Omental fat pad (tissue), 4 donors: ENCODE data around the gene FOXF1. TPM values are rescaled to one million over a fixed set of nuclear protein-coding genes. Genes with fewer than 3 reads are reported as not detected.

ENCODE experiments used
- ATAC-seq: fragments of 150-250 bp; one replicate; pipeline ENCODE4 v1.9.1; 2016; ENCODE audit warnings: mild to moderate bottlenecking, moderate library complexity; ENCODE audit not compliant: low FRiP score
- DNase-seq: peaks from one replicate; pipeline ENCODE4 v3.0.0-alpha.2; 2019; ENCODE audit warnings: low spot score
- total RNA-seq, 4 donors: library from RNA; depleted of rRNA; stranded (reverse); fragments of >200 nt; gene quantifications; one replicate each; pipeline ENCODE4 v1.1.0, GENCODE V29; 2016
- TF ChIP-seq, protein P1 (sequence below), 3 donors: fragments of 450-650 bp; IDR thresholded peaks; one replicate each; pipeline ENCODE4 v1.5.1; 2016 to 2017; ENCODE audit warnings: antibody characterized with exemption in 3 of 3, mild to moderate bottlenecking in 3 of 3, moderate library complexity in 2 of 3

The FOXF1 gene
- total RNA-seq, 4 donors from 2014 or later: 0.88 to 6.6 (median 1.4) TPM

DNA sequence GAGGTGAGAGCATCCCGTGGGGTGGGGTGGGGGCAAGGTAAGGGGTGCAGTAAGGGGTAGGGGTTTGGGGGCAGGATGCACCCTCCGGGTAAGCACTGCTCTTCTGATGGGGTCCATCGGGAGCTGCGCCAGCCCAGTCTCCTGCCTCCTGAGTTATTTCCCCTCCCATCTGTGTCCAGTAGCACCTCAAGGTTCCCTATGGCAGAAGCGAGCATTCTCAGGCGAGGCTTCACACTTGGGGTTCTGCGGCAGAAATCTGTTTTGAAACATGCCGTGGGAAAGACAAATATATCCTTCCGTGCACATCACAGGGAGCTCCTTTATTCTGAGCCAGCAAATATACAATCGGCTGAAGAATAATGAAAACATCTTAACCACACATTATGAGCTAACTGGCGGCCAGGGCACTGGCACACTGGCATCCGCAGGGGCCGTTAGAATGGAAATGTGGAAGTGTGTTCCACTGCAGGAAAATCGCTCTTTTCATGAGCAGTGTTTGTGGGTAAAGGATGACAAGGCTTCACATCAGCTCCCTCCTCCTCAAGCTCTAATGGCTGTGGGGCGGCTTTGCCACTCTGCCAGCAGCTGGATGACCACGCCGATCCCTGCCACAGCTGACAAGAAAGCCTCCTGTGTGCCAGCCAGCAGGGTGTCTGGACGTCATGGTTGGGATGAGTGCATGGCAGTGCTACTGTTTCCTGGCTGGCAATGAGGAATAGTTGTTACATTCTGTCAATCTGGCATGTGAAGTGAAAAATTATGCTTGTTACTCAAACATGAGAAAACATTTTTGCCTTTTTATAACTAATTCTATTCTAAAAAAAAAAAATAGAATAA is 24.7 kb downstream of the FOXF1 start:
- TF ChIP-seq, protein P1, sequence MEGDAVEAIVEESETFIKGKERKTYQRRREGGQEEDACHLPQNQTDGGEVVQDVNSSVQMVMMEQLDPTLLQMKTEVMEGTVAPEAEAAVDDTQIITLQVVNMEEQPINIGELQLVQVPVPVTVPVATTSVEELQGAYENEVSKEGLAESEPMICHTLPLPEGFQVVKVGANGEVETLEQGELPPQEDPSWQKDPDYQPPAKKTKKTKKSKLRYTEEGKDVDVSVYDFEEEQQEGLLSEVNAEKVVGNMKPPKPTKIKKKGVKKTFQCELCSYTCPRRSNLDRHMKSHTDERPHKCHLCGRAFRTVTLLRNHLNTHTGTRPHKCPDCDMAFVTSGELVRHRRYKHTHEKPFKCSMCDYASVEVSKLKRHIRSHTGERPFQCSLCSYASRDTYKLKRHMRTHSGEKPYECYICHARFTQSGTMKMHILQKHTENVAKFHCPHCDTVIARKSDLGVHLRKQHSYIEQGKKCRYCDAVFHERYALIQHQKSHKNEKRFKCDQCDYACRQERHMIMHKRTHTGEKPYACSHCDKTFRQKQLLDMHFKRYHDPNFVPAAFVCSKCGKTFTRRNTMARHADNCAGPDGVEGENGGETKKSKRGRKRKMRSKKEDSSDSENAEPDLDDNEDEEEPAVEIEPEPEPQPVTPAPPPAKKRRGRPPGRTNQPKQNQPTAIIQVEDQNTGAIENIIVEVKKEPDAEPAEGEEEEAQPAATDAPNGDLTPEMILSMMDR (IDR thresholded peaks at IDR 0.05): no peak
- DNase-seq: no peak
- ATAC-seq: no peak

DNA sequence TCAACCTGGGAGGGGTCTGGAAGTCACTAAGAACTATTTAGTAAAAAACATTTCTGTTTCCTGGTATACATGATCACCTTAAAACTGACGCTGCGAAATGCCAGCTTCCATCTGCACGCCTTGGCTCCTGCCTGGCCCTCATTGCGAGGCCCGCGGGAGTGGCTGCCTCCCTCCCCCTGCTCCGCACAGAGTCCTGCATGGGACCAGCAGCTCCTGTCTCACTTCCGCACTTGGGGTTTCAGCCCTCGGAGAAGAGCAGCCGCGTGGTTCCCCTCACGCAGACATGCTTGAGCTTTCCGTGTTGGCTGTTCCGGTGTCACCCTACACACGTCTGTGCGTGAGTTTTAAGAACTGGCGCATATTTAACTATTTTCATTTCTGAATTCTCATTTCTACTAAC is 26.3 kb downstream of the FOXF1 start:
- TF ChIP-seq, protein P1 (IDR thresholded peaks at IDR 0.05): no peak
- DNase-seq: no peak
- ATAC-seq: no peak

DNA sequence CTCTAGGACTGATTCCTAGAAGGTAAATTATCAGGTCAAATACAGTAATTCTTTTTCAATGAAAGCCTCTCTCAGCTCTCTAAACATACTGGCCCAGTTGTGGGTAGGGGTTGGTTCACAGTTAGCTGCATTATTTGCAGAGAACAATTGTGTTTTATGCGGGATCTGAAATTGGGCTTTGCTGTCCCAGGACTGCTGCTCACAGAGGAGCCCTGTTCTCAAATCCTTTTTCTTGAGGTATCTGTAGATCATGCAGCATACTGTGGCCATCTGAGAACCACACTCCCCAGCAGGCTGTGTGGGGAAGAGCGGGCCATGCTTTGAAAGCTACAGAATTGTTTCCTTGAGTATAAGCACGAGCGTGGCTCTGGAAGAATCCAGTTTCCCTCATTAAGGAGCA is 27.2 kb downstream of the FOXF1 start:
- TF ChIP-seq, protein P1 (IDR thresholded peaks at IDR 0.05): no peak
- ATAC-seq (no peak), DNase-seq (no peak)

DNA sequence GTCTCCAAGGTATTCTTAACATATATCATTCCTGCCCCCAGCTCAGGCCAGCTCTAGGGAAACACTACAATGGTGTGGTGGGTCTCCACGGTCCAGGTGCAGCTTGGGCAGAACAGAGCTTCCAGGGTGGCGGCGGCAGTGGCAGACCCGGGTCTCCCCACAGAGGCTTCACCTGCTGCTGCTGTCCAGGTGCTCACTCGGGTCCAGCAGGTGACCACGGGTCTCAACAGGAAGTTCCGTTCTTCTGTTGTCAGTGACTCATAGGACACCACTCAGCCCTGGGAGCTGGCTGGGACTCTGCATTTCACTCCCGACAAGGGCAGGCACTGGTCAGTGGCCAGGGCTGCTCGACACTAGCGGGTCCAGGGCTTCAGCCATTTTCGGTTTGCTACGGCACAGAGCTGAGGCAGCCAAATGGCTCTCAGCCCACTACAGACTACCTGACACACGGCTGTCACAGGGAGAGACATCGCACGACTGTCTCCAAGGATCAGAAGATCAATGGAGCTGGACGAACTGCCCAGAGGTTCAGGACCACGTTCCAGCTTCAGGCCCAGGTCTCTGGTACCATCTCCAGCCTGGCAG is 28.0 kb downstream of the FOXF1 start:
- TF ChIP-seq, protein P1 (IDR thresholded peaks at IDR 0.05): no peak
- DNase-seq: no peak
- ATAC-seq: no peak

DNA sequence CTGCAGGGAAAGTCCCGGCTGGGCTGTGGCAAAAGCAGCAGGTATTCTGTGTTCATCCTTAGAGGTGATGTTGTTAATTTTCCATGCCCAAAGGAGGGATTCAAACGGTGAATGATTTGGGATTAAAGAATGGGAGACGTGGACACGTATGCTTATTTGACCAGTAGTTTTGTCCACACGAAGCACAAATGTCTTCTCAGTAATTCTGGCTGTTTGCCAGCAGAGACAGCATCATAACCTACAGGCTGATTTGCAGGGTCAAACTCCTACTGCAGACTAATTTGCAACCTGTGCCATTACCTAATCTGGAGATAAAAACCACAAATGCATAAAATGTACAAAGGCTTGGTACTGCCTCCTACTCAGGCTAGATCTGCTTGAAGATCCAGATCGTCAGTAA is 30.6 kb downstream of the FOXF1 start:
- TF ChIP-seq, protein P1 (IDR thresholded peaks at IDR 0.05): no peak
- ATAC-seq: no peak

DNA sequence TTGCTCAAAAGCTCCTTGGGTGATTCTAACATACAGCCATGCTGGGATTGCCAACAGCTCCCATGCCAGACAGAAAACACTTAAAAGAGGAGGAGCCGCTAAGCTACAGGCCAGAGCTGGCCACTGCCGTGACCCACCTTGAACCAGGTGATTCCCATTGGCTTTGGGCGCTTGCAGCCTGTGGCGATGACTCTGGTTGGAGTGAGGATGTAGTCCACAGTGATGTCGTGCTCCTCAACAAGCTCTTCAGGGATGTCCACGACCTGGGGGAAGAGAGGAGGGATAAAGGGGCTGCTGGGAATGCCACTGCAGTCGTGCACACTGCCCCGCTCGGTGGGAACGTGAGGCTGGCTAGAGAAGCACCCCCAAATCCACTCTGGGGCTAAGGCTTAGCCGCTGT is 31.2 kb downstream of the FOXF1 start:
- ATAC-seq (no peak), DNase-seq (no peak)
- TF ChIP-seq, protein P1 (IDR thresholded peaks at IDR 0.05): no peak

More for the DNA sequence above, 30.6 kb downstream of the FOXF1 start:
- no peak for DNase-seq
